Fibroblast of lung (primary cell): Measurements from ENCODE around the gene HTT-AS. TPM values are rescaled to one million over a fixed set of nuclear protein-coding genes. Genes with fewer than 3 reads are reported as not detected.
A peak's percentile ranks its signal among the peaks of the same experiment; 100 is the strongest.

Experiments used
- DNase-seq, 2 donors: peaks; one replicate each; pipeline versions ENCODE4 v3.0.0 to v3.0.0-alpha.2; 2010; ENCODE audit warnings: low read depth in 2 of 2
- H2AFZ ChIP-seq: 2 replicates; pipeline ENCODE4 v1.5.1; 2012; ENCODE audit warnings: low read length, control low read depth, inconsistent platforms
- H3K27ac ChIP-seq: 2 replicates; pipeline ENCODE4 v1.5.1; 2011; ENCODE audit warnings: low read length, control low read depth; ENCODE audit not compliant: insufficient read depth
- H3K27me3 ChIP-seq: 2 replicates; pipeline ENCODE4 v1.5.1; 2011; ENCODE audit warnings: mild to moderate bottlenecking, low read length; ENCODE audit not compliant: control insufficient read depth, insufficient read depth
- H3K36me3 ChIP-seq: 2 replicates; pipeline ENCODE4 v1.5.1; 2011; ENCODE audit warnings: low read length; ENCODE audit not compliant: control insufficient read depth, insufficient read depth
- H3K4me1 ChIP-seq: 2 replicates; pipeline ENCODE4 v1.5.1; 2011; ENCODE audit warnings: low read length; ENCODE audit not compliant: control insufficient read depth, insufficient read depth; ENCODE audit errors: extremely low read depth
- H3K4me2 ChIP-seq: 2 replicates; pipeline ENCODE4 v1.5.1; 2011; ENCODE audit warnings: low read length, control low read depth; ENCODE audit not compliant: insufficient read depth; ENCODE audit errors: extremely low read depth
- H3K4me3 ChIP-seq, 4 experiments: fragments of 200-600 bp in 1 of 4; sonication (generic) in 1 of 4; replicated peaks in 1 of 4; 2 replicates each; pipeline ENCODE4 v1.5.1; 2011 to 2016; ENCODE audit warnings: low read length in 4 of 4, low read depth in 3 of 4, mild to moderate bottlenecking in 3 of 4, control low read depth in 2 of 4, inconsistent platforms in 1 of 4, mixed read lengths in 1 of 4; ENCODE audit not compliant: insufficient read depth in 1 of 4; ENCODE audit errors: control extremely low read depth in 1 of 4
- H3K79me2 ChIP-seq: 2 replicates; pipeline ENCODE4 v1.5.1; 2012; ENCODE audit warnings: mild to moderate bottlenecking, low read length, inconsistent platforms; ENCODE audit not compliant: control insufficient read depth, insufficient read depth
- H3K9ac ChIP-seq: 2 replicates; pipeline ENCODE4 v1.5.1; 2011; ENCODE audit warnings: mild to moderate bottlenecking, low read length, control low read depth; ENCODE audit not compliant: insufficient read depth
- H3K9me3 ChIP-seq: 2 replicates; pipeline ENCODE4 v1.5.1; 2012; ENCODE audit warnings: low read depth, low read length; ENCODE audit not compliant: control insufficient read depth, insufficient read depth
- H4K20me1 ChIP-seq: 2 replicates; pipeline ENCODE4 v1.5.1; 2011; ENCODE audit warnings: low read length; ENCODE audit not compliant: control insufficient read depth, insufficient read depth; ENCODE audit errors: extremely low read depth
- EZH2 ChIP-seq: IDR thresholded peaks from 2 replicates; pipeline ENCODE4 v1.5.1; 2012; ENCODE audit warnings: low read length, control low read depth, mild to moderate bottlenecking; ENCODE audit errors: missing control alignments
- polyA plus RNA-seq, 2 donors: library from polyadenylated mRNA; depleted of rRNA in 1 of 2; stranded (reverse) in 1 of 2; unstranded in 1 of 2; fragments of >200 nt; gene quantifications; 2 replicates each; pipeline ENCODE4 v1.2.1, GENCODE V29; 2011 to 2012; ENCODE audit warnings: missing spikeins in 1 of 2
- total RNA-seq: library from RNA; depleted of rRNA; stranded (reverse); fragments of >200 nt; gene quantifications from 2 replicates; pipeline ENCODE4 v1.2.1, GENCODE V29; 2014
- TF ChIP-seq, protein P1 (sequence below), 2 donors: IDR thresholded peaks in 1 of 2; conservative IDR thresholded peaks in 1 of 2; 1 replicate in 1 of 2; 2 replicates in 1 of 2; pipeline ENCODE4 v1.5.1; 2011 to 2012; ENCODE audit warnings: low read length in 2 of 2, control low read depth in 1 of 2, inconsistent platforms in 1 of 2, low read depth in 1 of 2, mild to moderate bottlenecking in 1 of 2

Gene HTT-AS
- total and polyA plus RNA-seq, 2 donors (not counting 1 experiment from before 2014, with no cell fraction given): not detected

DNA sequence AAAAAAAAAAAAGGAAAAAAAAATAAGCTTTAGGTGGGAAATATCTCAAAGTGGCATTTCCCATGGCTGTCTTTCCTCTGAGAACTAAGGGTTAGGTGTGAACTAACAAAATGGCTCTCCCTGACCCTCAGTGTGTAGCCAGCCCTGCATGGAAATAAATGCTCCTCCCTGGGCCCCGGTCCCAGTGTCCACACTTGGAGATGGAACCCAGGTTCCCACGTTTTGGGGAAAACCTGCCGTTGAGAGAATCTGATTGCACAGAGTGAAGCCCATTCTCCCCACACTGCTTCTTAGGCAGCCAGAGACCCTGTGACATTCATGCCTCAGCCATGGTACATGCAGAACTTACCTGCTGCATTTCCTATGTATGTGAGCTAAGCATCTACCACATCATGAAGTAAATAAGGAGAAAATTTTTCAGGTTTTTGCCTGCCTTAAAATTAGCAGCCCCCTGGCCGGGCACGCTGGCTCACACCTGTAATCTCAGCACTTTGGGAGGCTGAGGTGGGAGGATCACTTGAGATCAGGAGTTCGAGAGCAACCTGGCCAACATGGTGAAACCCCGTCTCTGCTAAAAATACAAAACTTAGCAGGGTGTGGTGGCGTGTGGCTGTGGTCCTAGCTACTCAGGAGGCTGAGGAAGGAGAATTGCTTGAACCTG lies 34.5 kb downstream of the HTT-AS start:
- Histone ChIP-seq H4K20me1 (no peaks in the 10 kb centered on the region), H3K4me2 (no peak overlapping the region), H3K9me3 (no peaks in the 10 kb centered on the region), H3K4me3 (no peak overlapping the region), H3K27me3 (peaks cover 4% of the 10 kb centered on the region), H2AFZ (no peak overlapping the region), H3K4me1 (peaks cover 7% of the 10 kb centered on the region), H3K36me3 (no peaks in the 10 kb centered on the region), H3K9ac (no peak overlapping the region), H3K27ac (no peak overlapping the region), H3K79me2 (no peaks in the 10 kb centered on the region)
- no peak for DNase-seq
- TF ChIP-seq, protein P1, sequence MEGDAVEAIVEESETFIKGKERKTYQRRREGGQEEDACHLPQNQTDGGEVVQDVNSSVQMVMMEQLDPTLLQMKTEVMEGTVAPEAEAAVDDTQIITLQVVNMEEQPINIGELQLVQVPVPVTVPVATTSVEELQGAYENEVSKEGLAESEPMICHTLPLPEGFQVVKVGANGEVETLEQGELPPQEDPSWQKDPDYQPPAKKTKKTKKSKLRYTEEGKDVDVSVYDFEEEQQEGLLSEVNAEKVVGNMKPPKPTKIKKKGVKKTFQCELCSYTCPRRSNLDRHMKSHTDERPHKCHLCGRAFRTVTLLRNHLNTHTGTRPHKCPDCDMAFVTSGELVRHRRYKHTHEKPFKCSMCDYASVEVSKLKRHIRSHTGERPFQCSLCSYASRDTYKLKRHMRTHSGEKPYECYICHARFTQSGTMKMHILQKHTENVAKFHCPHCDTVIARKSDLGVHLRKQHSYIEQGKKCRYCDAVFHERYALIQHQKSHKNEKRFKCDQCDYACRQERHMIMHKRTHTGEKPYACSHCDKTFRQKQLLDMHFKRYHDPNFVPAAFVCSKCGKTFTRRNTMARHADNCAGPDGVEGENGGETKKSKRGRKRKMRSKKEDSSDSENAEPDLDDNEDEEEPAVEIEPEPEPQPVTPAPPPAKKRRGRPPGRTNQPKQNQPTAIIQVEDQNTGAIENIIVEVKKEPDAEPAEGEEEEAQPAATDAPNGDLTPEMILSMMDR (conservative IDR thresholded peaks at IDR 0.05 in 1 of 2, IDR thresholded peaks at IDR 0.05 in 1 of 2; ENCODE audit: low read depth in 1 of 2, low read length in 2 of 2): no peak
- no peak for TF ChIP-seq EZH2

GRCh38 chr4:3037957-3038461 lies 36.3 kb downstream of the HTT-AS start:
- Histone ChIP-seq H4K20me1 (no peaks in the 10 kb centered on the region), H2AFZ (peak overlapping the region; percentile 49), H3K27me3 (peaks cover 7% of the 10 kb centered on the region), H3K4me3 (peak overlapping the region in 3 of 4 experiments; percentile 13 to 36 (median 15)), H3K4me1 (peaks cover 7% of the 10 kb centered on the region), H3K4me2 (peak overlapping the region; percentile 80), H3K36me3 (no peaks in the 10 kb centered on the region), H3K9ac (no peak overlapping the region), H3K9me3 (no peaks in the 10 kb centered on the region), H3K27ac (no peak overlapping the region), H3K79me2 (no peaks in the 10 kb centered on the region)
- TF ChIP-seq, protein P1 (conservative IDR thresholded peaks at IDR 0.05 in 1 of 2, IDR thresholded peaks at IDR 0.05 in 1 of 2; ENCODE audit: low read depth in 1 of 2, low read length in 2 of 2): no peak
- TF ChIP-seq EZH2: no peak
- DNase-seq: no peak

DNA sequence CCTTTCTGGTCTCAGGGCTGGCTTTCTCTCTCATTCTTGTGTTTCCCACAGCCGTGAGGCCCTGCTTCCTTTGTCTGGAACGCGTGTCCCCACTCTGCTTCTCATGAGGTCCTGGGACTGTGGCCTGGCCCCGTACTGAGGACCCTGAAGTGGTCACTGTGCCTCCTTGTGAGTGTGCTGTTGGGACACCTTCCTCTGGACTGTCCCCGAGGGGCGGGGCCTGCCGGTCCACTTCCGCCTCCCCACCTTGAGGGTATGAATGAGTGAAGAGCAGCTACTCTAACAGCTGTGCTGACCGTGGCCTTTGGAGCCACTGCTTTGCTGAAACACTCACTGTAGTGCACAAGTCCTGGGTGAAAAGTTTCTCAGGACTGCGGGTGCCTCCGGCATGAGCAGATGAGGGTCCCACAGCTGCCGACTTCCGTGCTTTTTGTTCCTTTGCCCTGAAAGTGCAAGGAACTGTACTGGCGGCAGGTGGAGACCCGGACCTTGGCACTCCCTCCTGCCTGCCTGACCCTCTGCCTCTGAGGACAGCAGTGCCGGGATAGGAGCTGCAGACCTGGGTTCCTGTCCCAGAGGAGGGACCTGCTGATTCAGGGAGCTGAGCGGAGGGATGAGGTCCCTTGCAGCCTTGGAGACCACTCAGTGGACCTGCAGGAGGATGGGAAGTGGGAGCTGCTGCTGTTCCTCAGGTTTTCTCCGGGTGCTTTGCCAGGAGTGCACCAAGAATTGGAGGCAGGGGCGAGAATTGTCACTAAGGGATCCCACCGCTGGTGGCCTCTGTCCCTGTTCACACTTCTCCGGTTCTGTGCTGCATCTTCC lies 38.0 kb downstream of the HTT-AS start:
- DNase-seq: no peak
- no peaks in the 10 kb centered on the region for H3K36me3 ChIP-seq
- no peak for TF ChIP-seq EZH2
- TF ChIP-seq, protein P1 (conservative IDR thresholded peaks at IDR 0.05 in 1 of 2, IDR thresholded peaks at IDR 0.05 in 1 of 2; ENCODE audit: low read depth in 1 of 2, low read length in 2 of 2): no peak
- H2AFZ ChIP-seq: no peak overlapping the region
- H3K79me2 ChIP-seq: no peaks in the 10 kb centered on the region
- H3K4me2 ChIP-seq: no peak overlapping the region
- H3K27ac ChIP-seq: no peak overlapping the region
- peaks cover 4% of the 10 kb centered on the region for H3K4me1 ChIP-seq
- peaks cover 7% of the 10 kb centered on the region for H3K27me3 ChIP-seq
- H3K9me3 ChIP-seq: no peaks in the 10 kb centered on the region
- no peaks in the 10 kb centered on the region for H4K20me1 ChIP-seq
- no peak overlapping the region for H3K4me3 ChIP-seq
- H3K9ac ChIP-seq: no peak overlapping the region
